AG08396 (cell line): Measurements from ENCODE around the gene ISCU.
"Not testable (repeated sequence)": the region's sequence is repeated elsewhere in the genome, so short reads cannot be mapped to it uniquely, and the experiment has no call there.

Experiments
- DNase-seq: peaks from one replicate; pipeline ENCODE4 v3.0.0; 2012; ENCODE audit warnings: low spot score, mixed read lengths

Gene ISCU

GRCh38 chr12:108589028-108589839 is 26.8 kb downstream of the ISCU start:
- DNase-seq: no peak

- no peak for DNase-seq
Observed at GRCh38 chr12:108589840-108590229, 27.4 kb downstream of the ISCU start.

GRCh38 chr12:108590463-108590862 is 28.1 kb downstream of the ISCU start:
- not testable (repeated sequence) for DNase-seq

- DNase-seq: no peak
Observed at GRCh38 chr12:108591267-108591980, 29.0 kb downstream of the ISCU start.

- no peak for DNase-seq
Observed at GRCh38 chr12:108592033-108592909, 29.9 kb downstream of the ISCU start.

GRCh38 chr12:108594323-108594903 is 32.0 kb downstream of the ISCU start:
- no peak for DNase-seq

GRCh38 chr12:108594960-108595710 is 32.7 kb downstream of the ISCU start:
- no peak for DNase-seq

- no peak for DNase-seq
Observed at GRCh38 chr12:108595711-108596647, 33.6 kb downstream of the ISCU start.

- DNase-seq: no peak
Observed at GRCh38 chr12:108596854-108597558, 34.6 kb downstream of the ISCU start.

GRCh38 chr12:108597559-108598471 is 35.4 kb downstream of the ISCU start, which contains the start of gene TMEM119:
TMEM119 (minus strand) TSS chr12:108598084; CDS start chr12:108592383, 5,701 bp downstream.
- DNase-seq: peak; percentile 73

GRCh38 chr12:108598553-108599250 is 36.3 kb downstream of the ISCU start:
- no peak for DNase-seq

GRCh38 chr12:108599541-108599940 is 37.1 kb downstream of the ISCU start:
- DNase-seq: no peak

- no peak for DNase-seq
Observed at GRCh38 chr12:108599948-108600701, 37.7 kb downstream of the ISCU start.

GRCh38 chr12:108600702-108601007 is 38.3 kb downstream of the ISCU start:
- no peak for DNase-seq

- no peak for DNase-seq
Observed at GRCh38 chr12:108602209-108602705, 39.9 kb downstream of the ISCU start.

- no peak for DNase-seq
Observed at GRCh38 chr12:108602976-108603704, 40.7 kb downstream of the ISCU start.
